Hepatic stellate cell (primary cell): ENCODE measurements around the gene NXPH4.

Source experiments
- DNase-seq: peaks from one replicate; pipeline ENCODE4 v3.0.0; 2011; ENCODE audit warnings: low spot score

The NXPH4 gene

GRCh38 chr12:57219205-57219992 lies 2.8 kb downstream of the NXPH4 start:
- DNase-seq, result no peak

DNA sequence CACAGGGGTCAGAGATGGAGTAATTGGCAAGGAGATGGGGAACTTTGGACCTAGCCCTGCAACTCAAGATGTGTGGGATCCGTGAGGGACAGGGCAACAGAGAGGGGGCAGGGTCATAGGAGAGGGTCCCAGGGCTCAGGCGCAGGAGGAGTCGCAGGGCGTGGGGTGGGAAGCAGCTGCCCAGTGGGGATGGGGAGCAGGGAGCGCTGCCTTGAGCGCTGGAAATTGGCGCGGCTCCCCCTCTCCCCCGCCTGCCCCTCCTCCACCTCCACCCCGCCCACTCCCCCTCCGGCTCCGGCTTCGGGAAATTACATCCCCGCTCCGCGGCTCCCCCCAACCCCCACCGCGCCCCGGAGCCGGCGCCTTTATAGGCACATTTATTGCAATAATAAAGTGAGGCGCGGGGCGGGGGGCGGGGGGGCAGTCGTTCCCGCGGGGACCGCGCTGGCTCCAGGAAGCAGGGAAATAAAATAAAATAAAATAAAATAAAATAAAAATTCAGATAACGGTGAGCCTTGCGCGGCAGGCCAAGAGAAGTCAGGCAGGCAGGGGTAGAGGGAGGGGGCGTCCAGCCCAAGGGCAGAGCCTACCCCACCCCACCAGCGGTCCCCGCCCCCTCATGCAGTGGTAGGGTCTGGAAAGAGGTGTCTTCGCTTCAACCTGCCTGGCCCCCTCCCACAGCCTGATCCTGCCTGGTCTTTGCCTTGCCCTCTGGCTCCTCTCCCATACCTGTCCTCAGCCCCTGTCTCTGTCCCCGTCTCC lies 3.6 kb downstream of the NXPH4 start:
- no peak for DNase-seq

- no peak for DNase-seq
These were observed 4.2 kb downstream of the NXPH4 start for GRCh38 chr12:57220770-57221168.

DNA sequence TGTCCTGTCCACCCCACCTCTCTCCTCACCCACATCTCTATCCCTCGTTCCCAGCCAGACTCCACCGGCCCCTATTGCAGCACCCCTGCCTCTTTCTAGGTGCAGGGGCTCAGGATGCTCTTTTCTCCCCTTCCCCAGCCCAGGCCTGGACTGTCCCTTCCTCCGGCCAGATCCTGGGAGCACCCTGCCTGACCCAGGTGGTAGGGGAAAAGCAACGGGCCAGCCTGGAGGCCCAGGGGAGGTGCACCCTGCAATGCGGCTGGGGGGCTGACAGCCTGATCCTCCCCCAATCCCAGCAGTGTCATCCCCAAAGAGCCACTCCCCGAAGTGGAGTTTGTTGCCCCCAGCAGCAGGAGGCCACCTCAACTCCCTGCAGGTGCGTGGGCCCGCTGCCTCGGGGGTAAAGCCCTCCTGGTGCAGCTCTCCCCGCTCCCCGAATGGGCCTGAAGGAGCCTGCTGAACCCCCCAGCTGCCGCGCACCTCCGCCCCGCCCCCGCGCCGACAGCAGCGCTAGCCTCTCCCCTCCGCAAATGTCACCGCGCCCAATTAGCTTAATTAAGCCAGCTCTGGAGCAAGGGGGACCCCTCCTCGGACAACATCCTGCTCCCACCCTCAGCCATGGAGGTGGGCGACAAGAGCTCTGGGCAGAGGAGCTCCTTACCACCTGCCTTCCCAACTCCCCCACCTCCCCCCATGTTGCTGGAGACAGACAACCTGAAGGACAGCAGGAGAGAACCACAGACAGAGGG lies 4.7 kb downstream of the NXPH4 start:
- no peak for DNase-seq

- DNase-seq, result no peak
These were observed 5.9 kb downstream of the NXPH4 start for GRCh38 chr12:57222286-57223190.

- no peak for DNase-seq
These were observed 6.9 kb downstream of the NXPH4 start for GRCh38 chr12:57223191-57224165.

DNA sequence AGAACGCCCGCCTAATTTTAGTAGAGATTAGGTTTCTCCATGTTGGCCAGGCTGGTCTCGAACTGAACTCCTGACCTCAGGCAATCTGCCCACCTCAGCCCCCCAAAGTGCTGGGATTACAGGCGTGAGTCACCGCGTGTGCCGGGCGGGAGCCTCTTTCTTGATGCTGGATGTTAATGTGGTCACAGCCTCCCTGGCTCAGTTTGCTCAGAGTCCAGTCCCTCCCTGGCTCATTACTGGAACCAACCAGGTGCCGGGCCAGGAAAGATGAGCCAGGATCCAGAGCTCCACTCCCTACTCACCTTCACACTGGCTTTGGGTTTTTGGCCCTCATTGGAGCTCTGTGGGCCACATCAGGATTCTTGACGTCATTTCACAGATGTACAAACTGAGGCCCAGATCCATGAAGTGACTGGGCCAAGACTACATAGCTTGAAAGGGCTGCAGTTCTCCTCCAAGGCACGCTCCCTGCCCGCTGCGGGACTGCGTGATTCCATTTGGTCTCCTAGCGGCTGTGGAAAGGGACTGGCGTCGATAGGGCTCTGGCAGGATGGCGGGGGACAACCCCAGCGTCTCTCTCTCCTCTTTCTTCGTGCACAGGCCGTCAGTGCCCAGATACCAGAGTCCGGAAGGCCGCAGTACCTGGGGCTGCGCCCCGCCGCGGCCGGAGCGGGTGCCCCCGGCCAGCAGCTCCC lies 7.8 kb downstream of the NXPH4 start:
- no peak for DNase-seq

DNA sequence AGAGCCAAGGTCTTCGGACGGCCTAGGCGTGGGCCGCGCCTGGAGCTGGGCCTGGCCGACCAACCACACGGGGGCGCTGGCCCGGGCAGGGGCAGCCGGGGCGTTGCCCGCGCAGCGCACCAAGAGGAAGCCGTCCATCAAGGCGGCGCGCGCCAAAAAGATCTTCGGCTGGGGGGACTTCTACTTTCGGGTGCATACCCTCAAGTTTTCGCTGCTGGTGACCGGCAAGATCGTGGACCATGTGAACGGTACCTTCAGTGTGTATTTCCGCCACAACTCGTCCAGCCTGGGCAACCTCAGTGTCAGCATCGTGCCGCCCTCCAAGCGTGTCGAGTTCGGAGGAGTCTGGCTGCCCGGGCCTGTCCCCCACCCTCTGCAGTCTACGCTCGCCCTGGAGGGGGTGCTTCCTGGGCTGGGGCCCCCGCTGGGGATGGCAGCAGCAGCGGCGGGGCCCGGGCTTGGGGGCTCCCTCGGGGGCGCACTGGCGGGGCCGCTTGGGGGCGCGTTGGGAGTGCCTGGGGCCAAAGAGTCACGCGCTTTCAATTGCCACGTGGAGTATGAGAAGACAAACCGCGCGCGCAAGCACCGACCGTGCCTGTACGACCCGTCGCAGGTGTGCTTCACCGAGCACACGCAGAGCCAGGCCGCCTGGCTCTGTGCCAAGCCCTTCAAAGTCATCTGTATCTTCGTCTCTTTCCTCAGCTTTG lies 8.5 kb downstream of the NXPH4 start:
- DNase-seq, result no peak

- DNase-seq, result no peak
These were observed 9.2 kb downstream of the NXPH4 start for GRCh38 chr12:57225680-57226210.

- no peak for DNase-seq
These were observed 10.2 kb downstream of the NXPH4 start for GRCh38 chr12:57226588-57227314.

- DNase-seq, result no peak
These were observed 10.9 kb downstream of the NXPH4 start for GRCh38 chr12:57227315-57228115.

- DNase-seq, result no peak
These were observed 12.5 kb downstream of the NXPH4 start for GRCh38 chr12:57229046-57229633.

DNA sequence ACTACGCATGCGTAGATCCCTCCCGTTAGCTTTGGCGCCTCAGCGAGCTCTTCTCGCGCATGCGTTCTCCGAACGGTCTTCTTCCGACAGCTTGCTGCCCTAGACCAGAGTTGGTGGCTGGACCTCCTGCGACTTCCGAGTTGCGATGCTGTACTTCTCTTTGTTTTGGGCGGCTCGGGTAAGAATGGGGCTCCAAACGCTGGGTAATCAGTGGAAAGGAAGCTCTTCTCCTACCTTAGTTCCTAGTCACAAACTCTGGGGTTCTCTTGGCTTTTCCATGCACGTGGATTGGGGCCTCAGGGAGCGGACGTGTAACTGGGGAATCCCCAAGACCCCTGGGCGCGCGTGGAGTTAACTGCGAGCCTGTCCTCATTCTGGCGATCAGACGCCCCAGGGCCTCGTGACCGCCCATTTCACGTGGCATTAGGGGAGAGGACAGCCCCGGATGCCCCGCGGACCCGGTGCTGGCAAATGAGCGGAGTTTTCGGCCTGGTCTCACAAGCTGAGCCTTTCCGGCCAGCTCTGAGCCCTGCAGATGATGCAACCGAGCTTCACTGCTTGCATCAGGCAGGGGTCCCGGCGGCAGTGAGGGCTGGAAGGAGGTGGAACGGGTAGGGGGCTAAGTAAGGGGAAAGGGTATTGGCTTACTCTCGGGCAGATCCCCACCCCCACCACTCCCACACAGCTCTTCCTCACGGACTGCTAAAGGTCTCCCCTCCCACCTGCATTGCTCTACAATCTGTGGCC lies 13.2 kb downstream of the NXPH4 start, which contains the start of gene SHMT2:
TSS of gene SHMT2 (plus strand) at position 78 of the 747 bp plus-strand sequence. CDS start at position 146, 68 bp downstream.
- peak; percentile 100 for DNase-seq

DNA sequence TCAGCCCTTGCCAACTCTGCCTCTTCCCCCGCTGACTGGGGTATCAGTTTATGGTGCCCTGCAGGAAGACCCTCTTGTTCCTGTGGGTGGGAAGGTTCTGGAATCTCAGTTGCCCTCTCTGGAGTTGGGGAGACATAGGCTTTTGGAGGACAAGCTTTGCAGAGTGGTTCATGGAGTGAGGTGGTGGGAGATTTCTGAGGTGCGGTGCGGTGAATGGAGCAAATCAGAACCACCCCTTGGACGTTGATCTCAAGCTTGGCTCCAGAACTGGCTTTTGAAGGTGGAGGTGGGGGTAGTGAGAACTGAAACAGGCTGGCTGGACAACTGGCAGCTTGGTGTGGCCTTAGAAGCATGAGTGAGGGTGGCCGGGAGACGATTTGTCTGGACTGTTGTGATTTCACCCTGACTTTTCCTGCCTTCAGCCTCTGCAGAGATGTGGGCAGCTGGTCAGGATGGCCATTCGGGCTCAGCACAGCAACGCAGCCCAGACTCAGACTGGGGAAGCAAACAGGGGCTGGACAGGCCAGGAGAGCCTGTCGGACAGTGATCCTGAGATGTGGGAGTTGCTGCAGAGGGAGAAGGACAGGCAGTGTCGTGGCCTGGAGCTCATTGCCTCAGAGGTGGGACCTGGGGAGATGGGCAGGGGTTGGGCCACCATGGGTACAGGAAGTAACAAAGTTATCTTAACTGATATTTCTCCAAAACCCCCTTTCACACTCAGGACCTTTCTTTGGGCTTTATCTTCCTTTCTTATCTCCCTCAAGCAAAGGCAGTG lies 14.0 kb downstream of the NXPH4 start:
- no peak for DNase-seq

- no peak for DNase-seq
These were observed 14.9 kb downstream of the NXPH4 start for GRCh38 chr12:57231276-57232021.
